ENCODE results near the gene GREM2. TPM values are rescaled to one million over a fixed set of nuclear protein-coding genes. Genes with fewer than 3 reads are reported as not detected.

Gene GREM2
- total RNA-seq, 1 experiment from 2014 or later: not detected

DNA sequence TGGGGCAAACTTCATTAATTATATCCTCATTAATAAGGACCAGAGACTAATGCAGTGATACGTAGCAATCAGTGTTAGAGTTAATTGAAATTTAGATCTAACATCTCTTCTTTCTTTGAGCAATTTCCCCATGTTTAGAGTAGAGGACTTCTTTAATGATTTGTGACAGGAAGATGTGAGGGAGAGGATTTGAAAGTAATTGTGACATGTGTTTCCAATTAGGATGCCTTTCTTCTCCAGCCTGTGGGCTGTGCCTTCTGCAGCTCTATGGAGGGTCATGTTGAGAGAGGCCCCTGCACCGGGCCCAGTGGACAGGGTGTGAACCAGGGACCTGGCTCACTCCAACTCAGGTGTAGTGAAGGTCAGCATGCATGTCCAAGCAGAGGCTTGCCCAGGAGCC is 103.0 kb downstream of the GREM2 start:
- Histone ChIP-seq H3K27me3 (ENCODE audit: insufficient read depth, low read depth) (peaks cover 14% of the 10 kb centered on the region; the same call in 1 of the 2 replicates), H3K79me2 (ENCODE audit: low read depth) (no peaks in the 10 kb centered on the region), H3K4me2 (no peak overlapping the region), H3F3A (ENCODE audit: insufficient read depth, low read depth) (no peaks in the 10 kb centered on the region), H4K20me1 (ENCODE audit: insufficient read depth) (no peaks in the 10 kb centered on the region), H3K4me1 (replicated peaks; ENCODE audit: insufficient read depth) (no peaks in the 10 kb centered on the region), H3K27ac (no peak overlapping the region), H3K36me3 (ENCODE audit: low read depth) (no peaks in the 10 kb centered on the region), H3K9me3 (ENCODE audit: insufficient read depth, low read depth) (no peaks in the 10 kb centered on the region), H3K4me3 (no peak overlapping the region), H2AFZ (no peak overlapping the region), H3K9me2 (ENCODE audit: insufficient read depth) (no peaks in the 10 kb centered on the region)
- TF ChIP-seq, protein P1, sequence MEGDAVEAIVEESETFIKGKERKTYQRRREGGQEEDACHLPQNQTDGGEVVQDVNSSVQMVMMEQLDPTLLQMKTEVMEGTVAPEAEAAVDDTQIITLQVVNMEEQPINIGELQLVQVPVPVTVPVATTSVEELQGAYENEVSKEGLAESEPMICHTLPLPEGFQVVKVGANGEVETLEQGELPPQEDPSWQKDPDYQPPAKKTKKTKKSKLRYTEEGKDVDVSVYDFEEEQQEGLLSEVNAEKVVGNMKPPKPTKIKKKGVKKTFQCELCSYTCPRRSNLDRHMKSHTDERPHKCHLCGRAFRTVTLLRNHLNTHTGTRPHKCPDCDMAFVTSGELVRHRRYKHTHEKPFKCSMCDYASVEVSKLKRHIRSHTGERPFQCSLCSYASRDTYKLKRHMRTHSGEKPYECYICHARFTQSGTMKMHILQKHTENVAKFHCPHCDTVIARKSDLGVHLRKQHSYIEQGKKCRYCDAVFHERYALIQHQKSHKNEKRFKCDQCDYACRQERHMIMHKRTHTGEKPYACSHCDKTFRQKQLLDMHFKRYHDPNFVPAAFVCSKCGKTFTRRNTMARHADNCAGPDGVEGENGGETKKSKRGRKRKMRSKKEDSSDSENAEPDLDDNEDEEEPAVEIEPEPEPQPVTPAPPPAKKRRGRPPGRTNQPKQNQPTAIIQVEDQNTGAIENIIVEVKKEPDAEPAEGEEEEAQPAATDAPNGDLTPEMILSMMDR (conservative IDR thresholded peaks at IDR 0.05): no peak
- TF ChIP-seq EZH2 (IDR thresholded peaks at IDR 0.05; ENCODE audit: low read depth): no peak
- no TSS peak for BruUV-seq (replicated peaks)
- no peak for DNase-seq
- CTCF ChIA-PET: no interaction called here
- POLR2A ChIA-PET (ENCODE audit: unreplicated experiment): no interaction called here
- intact Hi-C loops (cut with micrococcal nuclease; ENCODE audit: unreplicated experiment): no loop called here

DNA sequence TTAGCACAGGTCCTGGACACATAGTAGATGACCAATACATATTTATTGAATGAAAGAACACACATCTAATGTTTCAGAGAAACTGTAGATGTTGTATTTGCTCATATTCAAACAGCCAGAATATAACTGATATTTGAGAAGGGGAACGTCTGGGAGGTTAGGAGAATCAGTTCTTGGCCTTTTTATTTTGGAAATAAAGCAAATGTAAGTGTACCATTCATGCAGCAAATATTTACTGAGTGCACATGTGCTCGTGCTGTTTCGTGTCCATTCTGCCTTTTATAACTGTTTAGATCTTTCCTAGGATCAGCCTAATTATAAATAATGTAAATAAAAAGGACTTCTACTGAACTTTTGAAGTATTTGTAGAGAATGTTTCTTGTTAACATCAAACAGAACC is 103.8 kb downstream of the GREM2 start:
- BruUV-seq (replicated peaks): no TSS peak
- H3K4me3 ChIP-seq: no peak overlapping the region
- H3K36me3 ChIP-seq (ENCODE audit: low read depth): no peaks in the 10 kb centered on the region
- DNase-seq: no peak
- H3K27ac ChIP-seq: no peak overlapping the region
- ChIA-PET POLR2A (ENCODE audit: unreplicated experiment) (no interaction called here), CTCF (no interaction called here)
- H3K9me2 ChIP-seq (ENCODE audit: insufficient read depth): no peaks in the 10 kb centered on the region
- H3K79me2 ChIP-seq (ENCODE audit: low read depth): no peaks in the 10 kb centered on the region
- H3K4me2 ChIP-seq: no peak overlapping the region
- no peaks in the 10 kb centered on the region for H3K9me3 ChIP-seq (ENCODE audit: insufficient read depth, low read depth)
- TF ChIP-seq, protein P1 (conservative IDR thresholded peaks at IDR 0.05): no peak
- no peak for TF ChIP-seq EZH2 (IDR thresholded peaks at IDR 0.05; ENCODE audit: low read depth)
- no peak overlapping the region for H2AFZ ChIP-seq
- no peaks in the 10 kb centered on the region for H3K4me1 ChIP-seq (replicated peaks; ENCODE audit: insufficient read depth)
- H3K27me3 ChIP-seq (ENCODE audit: insufficient read depth, low read depth): peaks cover 14% of the 10 kb centered on the region; the same call in 1 of the 2 replicates
- intact Hi-C loops (cut with micrococcal nuclease; ENCODE audit: unreplicated experiment): no loop called here
- H3F3A ChIP-seq (ENCODE audit: insufficient read depth, low read depth): no peaks in the 10 kb centered on the region
- H4K20me1 ChIP-seq (ENCODE audit: insufficient read depth): no peaks in the 10 kb centered on the region

DNA sequence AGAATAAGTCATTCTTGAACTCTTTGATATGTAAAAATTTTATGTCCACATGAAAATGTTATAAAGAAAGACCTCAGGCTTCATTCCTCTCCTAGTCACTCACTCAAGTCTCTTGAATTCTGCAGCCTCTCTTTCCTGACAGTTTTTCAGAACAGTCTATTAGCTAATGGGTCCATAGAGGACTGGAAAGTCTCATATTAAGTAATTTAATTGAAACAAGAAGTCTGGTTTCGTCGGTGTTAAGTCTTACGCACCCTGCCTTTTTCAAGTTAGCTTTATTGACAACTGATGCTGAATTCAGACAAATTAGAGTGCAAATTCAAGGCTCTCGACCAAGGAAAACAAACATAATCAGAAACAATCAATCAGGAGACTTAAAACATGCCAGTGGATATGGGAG is 105.8 kb downstream of the GREM2 start:
- H3K4me2 ChIP-seq: no peak overlapping the region
- no peaks in the 10 kb centered on the region for H3F3A ChIP-seq (ENCODE audit: insufficient read depth, low read depth)
- intact Hi-C loops (cut with micrococcal nuclease; ENCODE audit: unreplicated experiment): no loop called here
- no peak for DNase-seq
- ChIA-PET CTCF (no interaction called here), POLR2A (ENCODE audit: unreplicated experiment) (no interaction called here)
- no peak overlapping the region for H3K4me3 ChIP-seq
- H3K27ac ChIP-seq: no peak overlapping the region
- H3K9me2 ChIP-seq (ENCODE audit: insufficient read depth): no peaks in the 10 kb centered on the region
- H3K79me2 ChIP-seq (ENCODE audit: low read depth): no peaks in the 10 kb centered on the region
- H4K20me1 ChIP-seq (ENCODE audit: insufficient read depth): no peaks in the 10 kb centered on the region
- H3K9me3 ChIP-seq (ENCODE audit: insufficient read depth, low read depth): no peaks in the 10 kb centered on the region
- no peaks in the 10 kb centered on the region for H3K36me3 ChIP-seq (ENCODE audit: low read depth)
- no TSS peak for BruUV-seq (replicated peaks)
- peaks cover 10% of the 10 kb centered on the region; the same call in 1 of the 2 replicates for H3K27me3 ChIP-seq (ENCODE audit: insufficient read depth, low read depth)
- H3K4me1 ChIP-seq (replicated peaks; ENCODE audit: insufficient read depth): no peaks in the 10 kb centered on the region
- no peak overlapping the region for H2AFZ ChIP-seq
- TF ChIP-seq, protein P1 (conservative IDR thresholded peaks at IDR 0.05): no peak
- no peak for TF ChIP-seq EZH2 (IDR thresholded peaks at IDR 0.05; ENCODE audit: low read depth)
